H1 (cell line): ENCODE data around the gene PBX3. TPM values are rescaled to one million over a fixed set of nuclear protein-coding genes. Genes with fewer than 3 reads are reported as not detected.

Source experiments
- CTCF ChIA-PET: fragments of 300-600 bp; sonication (Branson Sonifier 250); formaldehyde crosslinking; loops from one replicate; lab custom pipeline; 2021; ENCODE audit not compliant: partially characterized antibody; lab: Charles Lee
- POLR2A ChIA-PET: fragments of 300-600 bp; sonication (Branson Sonifier 250); formaldehyde crosslinking; loops from one replicate; lab custom pipeline; 2021; ENCODE audit warnings: inconsistent platforms; ENCODE audit not compliant: partially characterized antibody; lab: Charles Lee
- DNase-seq, 2 experiments: peaks; one replicate each; pipeline versions ENCODE4 v3.0.0 to v3.0.0-alpha.2; 2010 to 2022; ENCODE audit warnings: low spot score in 2 of 2, low read depth in 1 of 2, mixed read lengths in 1 of 2
- FAIRE-seq: peaks from 2 replicates; lab custom pipeline; 2011; peaks lifted over from hg19 to GRCh38; lab: Jason Lieb, UNC
- H2AFZ ChIP-seq: 2 replicates; pipeline ENCODE4 v1.8.1; 2012; ENCODE audit warnings: low read length, inconsistent platforms
- H2AK5ac ChIP-seq: 2 replicates; pipeline ENCODE4 v1.6.1; 2013; ENCODE audit warnings: low read depth, low read length
- H2BK120ac ChIP-seq: replicated peaks from 2 replicates; pipeline ENCODE3; 2013; ENCODE audit warnings: low read depth, low read length, inconsistent platforms
- H2BK12ac ChIP-seq: 2 replicates; pipeline ENCODE4 v1.6.1; 2013; ENCODE audit warnings: low read depth, low read length
- H2BK15ac ChIP-seq: 2 replicates; pipeline ENCODE4 v1.6.1; 2013; ENCODE audit warnings: low read length
- H2BK20ac ChIP-seq: 2 replicates; pipeline ENCODE4 v1.6.1; 2013; ENCODE audit warnings: low read length
- H2BK5ac ChIP-seq: 2 replicates; pipeline ENCODE4 v1.6.1; 2013; ENCODE audit warnings: low read depth, low read length
- H3K14ac ChIP-seq: 2 replicates; pipeline ENCODE4 v1.6.1; 2013; ENCODE audit warnings: inconsistent platforms; ENCODE audit not compliant: insufficient read length
- H3K18ac ChIP-seq: 2 replicates; pipeline ENCODE4 v1.6.1; 2013; ENCODE audit warnings: low read length; ENCODE audit errors: extremely low read depth
- H3K23ac ChIP-seq: 2 replicates; pipeline ENCODE4 v1.6.1; 2013; ENCODE audit warnings: inconsistent platforms; ENCODE audit not compliant: insufficient read length
- H3K23me2 ChIP-seq: 2 replicates; pipeline ENCODE4 v1.6.1; 2013; ENCODE audit warnings: low read depth, low read length
- H3K27ac ChIP-seq: 2 replicates; pipeline ENCODE4 v1.6.1; 2011; ENCODE audit warnings: low read depth, low read length, inconsistent platforms
- H3K27me3 ChIP-seq, 4 experiments: replicated peaks in 1 of 4; 1 replicate in 1 of 4; 2 replicates in 3 of 4; pipeline versions ENCODE4 v1.6.1 to v1.8.1; 2011 to 2013; ENCODE audit warnings: low read length in 3 of 4, mild to moderate bottlenecking in 3 of 4, inconsistent platforms in 2 of 4, mixed read lengths in 2 of 4, moderate library complexity in 1 of 4; ENCODE audit not compliant: control insufficient read depth in 3 of 4, insufficient read depth in 3 of 4; ENCODE audit errors: extremely low read depth in 1 of 4
- H3K36me3 ChIP-seq, 4 experiments: 2 replicates each; pipeline versions ENCODE4 v1.6.1 to v1.8.1; 2011 to 2013; ENCODE audit warnings: mild to moderate bottlenecking in 4 of 4, low read length in 3 of 4, moderate library complexity in 2 of 4, control low read depth in 1 of 4, inconsistent platforms in 1 of 4; ENCODE audit not compliant: insufficient read depth in 4 of 4, control insufficient read depth in 2 of 4
- H3K4ac ChIP-seq: replicated peaks from 2 replicates; pipeline ENCODE3; 2013; ENCODE audit warnings: low read length, low read depth, mixed read lengths, inconsistent platforms; ENCODE audit not compliant: insufficient read length
- H3K4me1 ChIP-seq, 4 experiments: replicated peaks in 1 of 4; 1 replicate in 1 of 4; 2 replicates in 3 of 4; pipeline versions ENCODE4 v1.6.1 to v1.8.1; 2011 to 2013; ENCODE audit warnings: low read length in 3 of 4, inconsistent platforms in 2 of 4, mixed read lengths in 1 of 4; ENCODE audit not compliant: insufficient read depth in 4 of 4, control insufficient read depth in 3 of 4
- H3K4me2 ChIP-seq, 2 experiments: 2 replicates each; pipeline versions ENCODE4 v1.6.1 to v1.8.1; 2011 to 2013; ENCODE audit warnings: low read depth in 2 of 2, low read length in 2 of 2, control low read depth in 1 of 2, inconsistent platforms in 1 of 2, mild to moderate bottlenecking in 1 of 2; ENCODE audit not compliant: insufficient read depth in 1 of 2
- H3K4me3 ChIP-seq, 4 experiments: fragments of 200-600, 300-600 bp in 1 of 4; sonication (generic), shearing (Covaris generic), sonication (Bioruptor Twin) in 1 of 4; 2 replicates each; pipeline versions ENCODE4 v1.5.1 to v1.8.1; 2011 to 2016; ENCODE audit warnings: low read length in 4 of 4, low read depth in 3 of 4, control low read depth in 2 of 4, inconsistent platforms in 2 of 4, mild to moderate bottlenecking in 2 of 4, mixed read lengths in 1 of 4, moderate library complexity in 1 of 4; ENCODE audit not compliant: insufficient read depth in 2 of 4; ENCODE audit errors: extremely low read depth in 1 of 4
- H3K56ac ChIP-seq: replicated peaks from 2 replicates; pipeline ENCODE3; 2013; ENCODE audit warnings: low read depth, mild to moderate bottlenecking, mixed read lengths, low read length, inconsistent platforms; ENCODE audit not compliant: insufficient read length
- H3K79me1 ChIP-seq: 2 replicates; pipeline ENCODE4 v1.6.1; 2013; ENCODE audit warnings: low read depth, low read length, control low read depth
- H3K79me2 ChIP-seq, 2 experiments: 2 replicates each; pipeline versions ENCODE4 v1.6.1 to v1.8.1; 2012 to 2013; ENCODE audit warnings: low read length in 2 of 2, mild to moderate bottlenecking in 2 of 2, inconsistent platforms in 1 of 2; ENCODE audit not compliant: insufficient read depth in 2 of 2, control insufficient read depth in 1 of 2
- H3K9ac ChIP-seq, 4 experiments: replicated peaks in 1 of 4; 1 replicate in 1 of 4; 2 replicates in 3 of 4; pipeline versions ENCODE4 v1.6.1 to v1.8.1; 2011 to 2013; ENCODE audit warnings: low read depth in 3 of 4, low read length in 3 of 4, control low read depth in 2 of 4, mild to moderate bottlenecking in 2 of 4, moderate library complexity in 2 of 4, inconsistent platforms in 1 of 4; ENCODE audit errors: extremely low read depth in 1 of 4
- H3K9me3 ChIP-seq, 2 experiments: 2 replicates each; pipeline versions ENCODE4 v1.6.1 to v1.8.1; 2012 to 2013; ENCODE audit warnings: mild to moderate bottlenecking in 2 of 2, moderate library complexity in 2 of 2, control low read depth in 1 of 2, inconsistent platforms in 1 of 2, low read depth in 1 of 2, low read length in 1 of 2, mixed read lengths in 1 of 2; ENCODE audit not compliant: insufficient read depth in 2 of 2
- H4K20me1 ChIP-seq, 2 experiments: replicated peaks in 1 of 2; 2 replicates each; pipeline versions ENCODE3 to v1.8.1; 2011 to 2013; ENCODE audit warnings: inconsistent platforms in 2 of 2, low read length in 2 of 2, mild to moderate bottlenecking in 1 of 2; ENCODE audit not compliant: insufficient read depth in 2 of 2, control insufficient read depth in 1 of 2
- H4K5ac ChIP-seq: 2 replicates; pipeline ENCODE4 v1.6.1; 2013; ENCODE audit warnings: low read length, low read depth, mixed read lengths, inconsistent platforms; ENCODE audit not compliant: insufficient read length
- H4K8ac ChIP-seq: 2 replicates; pipeline ENCODE4 v1.8.0; 2013; ENCODE audit warnings: mild to moderate bottlenecking, moderate library complexity, low read length, inconsistent platforms; ENCODE audit not compliant: insufficient read depth; ENCODE audit errors: extremely low read depth
- H4K91ac ChIP-seq: replicated peaks from 2 replicates; pipeline ENCODE3; 2013; ENCODE audit warnings: low read length, mixed read lengths, inconsistent platforms; ENCODE audit not compliant: insufficient read length
- CHD2 ChIP-seq: IDR thresholded peaks from 2 replicates; pipeline ENCODE4 v1.6.1; 2012; ENCODE audit warnings: low read length, improper control_type of control experiment
- HDAC6 ChIP-seq: IDR thresholded peaks from one replicate; pipeline ENCODE4 v1.7.1; 2012; ENCODE audit warnings: low read depth, mild to moderate bottlenecking, inconsistent platforms, low read length, moderate library complexity
- NRF1 ChIP-seq: IDR thresholded peaks from 2 replicates; pipeline ENCODE4 v1.6.1; 2011; ENCODE audit warnings: mild to moderate bottlenecking, low read depth, low read length, improper control_type of control experiment
- PHF8 ChIP-seq: fragments of 200-600 bp; sonication (generic); conservative IDR thresholded peaks from 2 replicates; pipeline ENCODE4 v1.7.1; 2012; ENCODE audit warnings: low read depth, mild to moderate bottlenecking, inconsistent platforms, low read length, moderate library complexity
- POU5F1 ChIP-seq: IDR thresholded peaks from 2 replicates; pipeline ENCODE4 v1.6.1; 2011; ENCODE audit warnings: low read depth, mild to moderate bottlenecking, low read length, moderate library complexity
- RAD21 ChIP-seq, 2 experiments: IDR thresholded peaks in 1 of 2; conservative IDR thresholded peaks in 1 of 2; 2 replicates each; pipeline ENCODE4 v1.6.1; 2011; ENCODE audit warnings: low read depth in 2 of 2, low read length in 2 of 2, improper control_type of control experiment in 1 of 2, inconsistent platforms in 1 of 2, mild to moderate bottlenecking in 1 of 2, moderate library complexity in 1 of 2
- SAP30 ChIP-seq: fragments of 300-600 bp; sonication (generic); IDR thresholded peaks from 2 replicates; pipeline ENCODE4 v1.7.1; 2012; ENCODE audit warnings: low read length, moderate library complexity, mild to moderate bottlenecking, inconsistent platforms; ENCODE audit not compliant: insufficient read depth, insufficient replicate concordance
- SRF ChIP-seq: IDR thresholded peaks from 2 replicates; pipeline ENCODE4 v1.6.1; 2011; ENCODE audit warnings: mild to moderate bottlenecking, low read depth, low read length, moderate library complexity
- SUZ12 ChIP-seq: fragments of 200-600 bp; sonication (generic); IDR thresholded peaks from 2 replicates; pipeline ENCODE4 v1.6.1; 2012; ENCODE audit warnings: mild to moderate bottlenecking, inconsistent platforms, low read length, moderate library complexity, mixed read lengths
- ZNF274 ChIP-seq: IDR thresholded peaks from 2 replicates; pipeline ENCODE4 v1.7.0; 2012; ENCODE audit warnings: low read length, borderline replicate concordance; ENCODE audit errors: extremely low read depth
- WGBS, 2 experiments: shearing (Covaris generic) in 1 of 2; methylation state at CpG; one replicate each; pipeline versions ENCODE4 v1.1.6 to v1.1.7; 2013 to 2015; ENCODE audit warnings: low lambda C conversion rate in 2 of 2, mixed read lengths in 2 of 2, inconsistent platforms in 1 of 2, low coverage in 1 of 2, missing lambda C conversion rate in 1 of 2; ENCODE audit not compliant: insufficient replicate concordance in 2 of 2, insufficient coverage in 1 of 2, insufficient read length in 1 of 2; ENCODE audit errors: extremely low coverage in 1 of 2, missing lambda C conversion rate in 1 of 2; 5-methylcytosine and 5-hydroxymethylcytosine counted together
- polyA plus RNA-seq, 7 experiments: library from polyadenylated mRNA; depleted of rRNA in 3 of 7; stranded (reverse) in 5 of 7; unstranded in 2 of 7; fragments of >200 nt in 5 of 7; fragments of 200-250 nt in 2 of 7; gene quantifications; 1 replicate in 5 of 7; 2 replicates in 1 of 7; 4 replicates in 1 of 7; pipeline versions ENCODE4 v1.2.1 to v1.2.3, GENCODE V29; 2011 to 2013; ENCODE audit warnings: missing spikeins in 2 of 7, mixed read lengths in 2 of 7
- total RNA-seq: library from RNA; stranded (reverse); fragmentation: NEBNext Ultra II Directional; extraction: Animal tissue kit (Norgen Biotek cat#: 25700); gene quantifications from 2 replicates; pipeline ENCODE4 v1.2.1, GENCODE V29; 2021
- TF ChIP-seq, protein P1 (sequence below): IDR thresholded peaks from 2 replicates; pipeline ENCODE4 v1.6.1; 2011; ENCODE audit warnings: low read depth, mild to moderate bottlenecking, low read length; ENCODE audit not compliant: insufficient read depth
- TF ChIP-seq, protein P2 (sequence below): IDR thresholded peaks from 2 replicates; pipeline ENCODE4 v1.6.1; 2011; ENCODE audit warnings: low read length, improper control_type of control experiment

Gene PBX3
- total and polyA plus RNA-seq, 2 of the 8 experiments (the other 6 are each of a cell fraction or from before 2014, with no cell fraction given), result 22.7 to 44.3 TPM

DNA sequence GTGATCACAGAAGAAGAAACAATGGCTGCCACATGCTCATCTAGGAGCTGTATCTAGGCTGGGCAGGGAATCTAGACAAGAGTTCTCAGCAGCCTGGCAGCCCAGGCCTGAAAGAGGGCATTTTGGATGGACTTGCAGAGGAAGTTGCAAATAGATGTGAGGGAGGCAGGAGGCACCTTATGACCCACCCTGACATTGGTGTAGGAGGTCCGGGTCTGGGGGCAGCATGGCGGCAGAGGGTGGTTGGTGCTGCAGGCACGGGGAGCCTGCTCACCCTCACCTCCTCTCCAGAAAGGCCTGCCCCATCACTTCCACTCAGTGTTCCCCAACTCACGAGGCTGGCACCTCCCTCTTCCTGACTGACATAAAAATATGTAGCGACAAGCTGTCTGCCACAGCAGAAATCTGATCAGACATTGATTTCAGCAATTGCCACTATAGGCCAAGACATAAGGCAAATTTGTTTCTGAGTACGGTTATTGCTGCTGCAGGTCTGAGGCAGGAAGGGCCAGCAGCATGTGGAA lies 217.6 kb downstream of the PBX3 start:
- 91% methylated on average over 5 of the region's 6 CpGs; no CpG with 5 or more reads in 1 of the 2 experiments for WGBS, 2 experiments
- no peak overlapping the region for H3K23ac ChIP-seq
- H2AFZ ChIP-seq, result no peak overlapping the region
- no peaks in the 10 kb centered on the region for H3K23me2 ChIP-seq
- no peak overlapping the region for H3K14ac ChIP-seq
- H3K9ac ChIP-seq, result no peak overlapping the region
- no peak overlapping the region for H2AK5ac ChIP-seq
- H3K9me3 ChIP-seq, result no peaks in the 10 kb centered on the region
- H4K20me1 ChIP-seq, result no peaks in the 10 kb centered on the region
- no peak overlapping the region for H3K4ac ChIP-seq
- H2BK12ac ChIP-seq, result no peak overlapping the region
- H3K27ac ChIP-seq, result no peak overlapping the region
- H3K18ac ChIP-seq, result no peak overlapping the region
- H2BK15ac ChIP-seq, result no peak overlapping the region
- peaks cover 0 to 25% (median 9%) of the 10 kb centered on the region in 4 experiments; a peak in 6 of 8 replicates for H3K36me3 ChIP-seq
- DNase-seq (no peak), FAIRE-seq (no peak)
- H3K4me2 ChIP-seq, result no peak overlapping the region
- no peaks in the 10 kb centered on the region for H3K4me1 ChIP-seq
- H4K91ac ChIP-seq, result no peak overlapping the region
- no peak overlapping the region for H4K5ac ChIP-seq
- H2BK120ac ChIP-seq, result no peak overlapping the region
- H3K56ac ChIP-seq, result no peak overlapping the region
- no peak overlapping the region for H2BK20ac ChIP-seq
- no peak overlapping the region; the same call in 1 of the 2 replicates for H2BK5ac ChIP-seq
- H3K4me3 ChIP-seq, result no peak overlapping the region
- H3K79me2 ChIP-seq, result no peaks in the 10 kb centered on the region
- H3K79me1 ChIP-seq, result no peaks in the 10 kb centered on the region
- ChIA-PET POLR2A (no interaction called here), CTCF (no interaction called here)
- H3K27me3 ChIP-seq, result no peaks in the 10 kb centered on the region
- H4K8ac ChIP-seq, result no peak overlapping the region
- TF ChIP-seq HDAC6 (no peak), CHD2 (no peak), RAD21 (IDR thresholded peaks at IDR 0.05 in 1 of 2, conservative IDR thresholded peaks at IDR 0.05 in 1 of 2; ENCODE audit: low read depth in 2 of 2, low read length in 2 of 2) (no peak), NRF1 (no peak), SRF (no peak), SAP30 (no peak), ZNF274 (no peak), PHF8 (no peak), POU5F1 (no peak), SUZ12 (no peak)
- TF ChIP-seq, protein P1, sequence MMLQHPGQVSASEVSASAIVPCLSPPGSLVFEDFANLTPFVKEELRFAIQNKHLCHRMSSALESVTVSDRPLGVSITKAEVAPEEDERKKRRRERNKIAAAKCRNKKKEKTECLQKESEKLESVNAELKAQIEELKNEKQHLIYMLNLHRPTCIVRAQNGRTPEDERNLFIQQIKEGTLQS, result no peak
- TF ChIP-seq, protein P2, sequence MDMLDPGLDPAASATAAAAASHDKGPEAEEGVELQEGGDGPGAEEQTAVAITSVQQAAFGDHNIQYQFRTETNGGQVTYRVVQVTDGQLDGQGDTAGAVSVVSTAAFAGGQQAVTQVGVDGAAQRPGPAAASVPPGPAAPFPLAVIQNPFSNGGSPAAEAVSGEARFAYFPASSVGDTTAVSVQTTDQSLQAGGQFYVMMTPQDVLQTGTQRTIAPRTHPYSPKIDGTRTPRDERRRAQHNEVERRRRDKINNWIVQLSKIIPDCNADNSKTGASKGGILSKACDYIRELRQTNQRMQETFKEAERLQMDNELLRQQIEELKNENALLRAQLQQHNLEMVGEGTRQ, result no peak
